NB4 (cell line): Measurements from ENCODE around the gene STT3A.

ENCODE experiments used
- MAX ChIP-seq: IDR thresholded peaks from 2 replicates; pipeline ENCODE4 v1.6.1; 2011; ENCODE audit warnings: low read depth, low read length
- POLR2A ChIP-seq: IDR thresholded peaks from 2 replicates; pipeline ENCODE4 v1.6.1; 2011; ENCODE audit warnings: mild to moderate bottlenecking; ENCODE audit not compliant: insufficient read length; ENCODE audit errors: extremely low read depth
- TF ChIP-seq, protein P1 (sequence below): IDR thresholded peaks from one replicate; pipeline ENCODE4 v1.5.1; 2012; ENCODE audit warnings: low read depth, low read length

- TF ChIP-seq MAX (no peak), POLR2A (no peak)
- TF ChIP-seq, protein P1, sequence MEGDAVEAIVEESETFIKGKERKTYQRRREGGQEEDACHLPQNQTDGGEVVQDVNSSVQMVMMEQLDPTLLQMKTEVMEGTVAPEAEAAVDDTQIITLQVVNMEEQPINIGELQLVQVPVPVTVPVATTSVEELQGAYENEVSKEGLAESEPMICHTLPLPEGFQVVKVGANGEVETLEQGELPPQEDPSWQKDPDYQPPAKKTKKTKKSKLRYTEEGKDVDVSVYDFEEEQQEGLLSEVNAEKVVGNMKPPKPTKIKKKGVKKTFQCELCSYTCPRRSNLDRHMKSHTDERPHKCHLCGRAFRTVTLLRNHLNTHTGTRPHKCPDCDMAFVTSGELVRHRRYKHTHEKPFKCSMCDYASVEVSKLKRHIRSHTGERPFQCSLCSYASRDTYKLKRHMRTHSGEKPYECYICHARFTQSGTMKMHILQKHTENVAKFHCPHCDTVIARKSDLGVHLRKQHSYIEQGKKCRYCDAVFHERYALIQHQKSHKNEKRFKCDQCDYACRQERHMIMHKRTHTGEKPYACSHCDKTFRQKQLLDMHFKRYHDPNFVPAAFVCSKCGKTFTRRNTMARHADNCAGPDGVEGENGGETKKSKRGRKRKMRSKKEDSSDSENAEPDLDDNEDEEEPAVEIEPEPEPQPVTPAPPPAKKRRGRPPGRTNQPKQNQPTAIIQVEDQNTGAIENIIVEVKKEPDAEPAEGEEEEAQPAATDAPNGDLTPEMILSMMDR, result no peak
Observed at GRCh38 chr11:125671561-125671960, 78.9 kb downstream of the STT3A start.
